ENCODE results near the gene ABCA9.

DNA sequence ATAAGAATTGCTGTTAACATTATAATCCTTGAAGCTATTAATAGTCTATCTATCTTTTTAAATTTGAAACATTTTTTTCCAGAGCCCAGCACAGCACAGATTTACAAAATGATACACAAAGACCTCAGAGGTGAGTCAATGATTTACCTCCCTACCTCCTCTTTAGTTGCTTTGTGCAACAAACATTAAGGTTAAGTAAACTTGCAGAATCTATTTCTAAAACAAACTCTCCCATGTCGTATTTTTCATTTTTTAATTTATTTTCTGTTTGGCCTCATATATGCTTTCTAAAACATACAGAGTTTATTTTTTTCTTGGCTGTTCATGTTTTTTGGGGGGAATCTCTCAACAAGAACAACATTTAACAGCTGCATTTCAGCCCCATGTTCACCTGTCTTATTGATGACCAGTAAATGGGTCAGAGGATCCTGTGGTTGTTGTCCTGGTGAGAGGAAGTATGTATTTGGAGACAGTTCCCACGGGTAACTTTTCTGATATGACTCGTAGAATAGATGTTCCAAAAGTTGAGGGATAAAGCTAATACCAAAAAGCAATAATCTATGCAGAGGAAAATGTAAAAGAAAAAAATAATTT lies 42.6 kb downstream of the ABCA9 start:
- TF ChIP-seq CTCF (IDR thresholded peaks at IDR 0.05; ENCODE audit: poor library complexity, severe bottlenecking) (no peak), EZH2 (IDR thresholded peaks at IDR 0.05; ENCODE audit: borderline replicate concordance, insufficient read depth, low read length, poor library complexity, severe bottlenecking) (no peak), RAD21 (conservative IDR thresholded peaks at IDR 0.05) (no peak), REST (IDR thresholded peaks at IDR 0.05; ENCODE audit: borderline replicate concordance) (no peak), TAF1 (IDR thresholded peaks at IDR 0.05; ENCODE audit: low read depth) (no peak), EP300 (conservative IDR thresholded peaks at IDR 0.05; ENCODE audit: poor library complexity, severe bottlenecking) (no peak)

Measured in neural cell (in vitro differentiated cells).